ENCODE measurements around the gene LRP1. TPM values are rescaled to one million over a fixed set of nuclear protein-coding genes. Genes with fewer than 3 reads are reported as not detected.

Gene LRP1
- total RNA-seq, 1 donor from 2014 or later = 24.5 TPM

- FAIRE-seq = no peak
- H3K27me3 ChIP-seq (ENCODE audit: control insufficient read depth, insufficient read depth, low read length) = peaks cover 55% of the 10 kb centered on the region
- no peaks in the 10 kb centered on the region for H3K36me3 ChIP-seq (ENCODE audit: control insufficient read depth, insufficient read depth, low read length)
- no peak for DNase-seq (ENCODE audit: low read depth)
- H3K4me3 ChIP-seq (ENCODE audit: low read depth, low read length) = no peak overlapping the region
- TF ChIP-seq CTCF (IDR thresholded peaks at IDR 0.05; ENCODE audit: insufficient read depth, low read length, severe bottlenecking) = no peak
These were observed 91.9 kb downstream of the LRP1 start for GRCh38 chr12:57219993-57220754.

- H3K27me3 ChIP-seq (ENCODE audit: control insufficient read depth, insufficient read depth, low read length) = peaks cover 57% of the 10 kb centered on the region
- FAIRE-seq = no peak
These were observed 92.5 kb downstream of the LRP1 start for GRCh38 chr12:57220770-57221168.

GRCh38 chr12:57221169-57221917, 93.1 kb downstream of the LRP1 start:
- FAIRE-seq = no peak
- Histone ChIP-seq H3K27me3 (ENCODE audit: control insufficient read depth, insufficient read depth, low read length) (peaks cover 58% of the 10 kb centered on the region), H3K4me3 (ENCODE audit: low read depth, low read length) (no peak overlapping the region), H3K36me3 (ENCODE audit: control insufficient read depth, insufficient read depth, low read length) (no peaks in the 10 kb centered on the region)
- TF ChIP-seq CTCF (IDR thresholded peaks at IDR 0.05; ENCODE audit: insufficient read depth, low read length, severe bottlenecking) = no peak
- DNase-seq (ENCODE audit: low read depth) = no peak

More at GRCh38 chr12:57220770-57221168, 92.5 kb downstream of the LRP1 start:
- DNase-seq (ENCODE audit: low read depth) = no peak
- no peak for TF ChIP-seq CTCF (IDR thresholded peaks at IDR 0.05; ENCODE audit: insufficient read depth, low read length, severe bottlenecking)
- no peaks in the 10 kb centered on the region for H3K36me3 ChIP-seq (ENCODE audit: control insufficient read depth, insufficient read depth, low read length)
- no peak overlapping the region for H3K4me3 ChIP-seq (ENCODE audit: low read depth, low read length)

GRCh38 chr12:57222286-57223190, 94.3 kb downstream of the LRP1 start:
- TF ChIP-seq CTCF (IDR thresholded peaks at IDR 0.05; ENCODE audit: insufficient read depth, low read length, severe bottlenecking) = no peak
- DNase-seq (ENCODE audit: low read depth) (no peak), FAIRE-seq (no peak)
- H3K4me3 ChIP-seq (ENCODE audit: low read depth, low read length) = no peak overlapping the region
- peaks cover 57% of the 10 kb centered on the region for H3K27me3 ChIP-seq (ENCODE audit: control insufficient read depth, insufficient read depth, low read length)
- no peaks in the 10 kb centered on the region for H3K36me3 ChIP-seq (ENCODE audit: control insufficient read depth, insufficient read depth, low read length)

- FAIRE-seq (peak; percentile 79), DNase-seq (ENCODE audit: low read depth) (no peak)
- Histone ChIP-seq H3K36me3 (ENCODE audit: control insufficient read depth, insufficient read depth, low read length) (no peaks in the 10 kb centered on the region), H3K4me3 (ENCODE audit: low read depth, low read length) (no peak overlapping the region), H3K27me3 (ENCODE audit: control insufficient read depth, insufficient read depth, low read length) (peaks cover 51% of the 10 kb centered on the region)
- no peak for TF ChIP-seq CTCF (IDR thresholded peaks at IDR 0.05; ENCODE audit: insufficient read depth, low read length, severe bottlenecking)
These were observed 95.2 kb downstream of the LRP1 start for GRCh38 chr12:57223191-57224165.

Data from bronchial epithelial cell (primary cell).